ENCODE data around the gene MRPL51. TPM values are rescaled to one million over a fixed set of nuclear protein-coding genes. Genes with fewer than 3 reads are reported as not detected.

MRPL51 gene
- total and polyA plus RNA-seq, 11 donors: 95.6 to 300 (median 223) TPM

GRCh38 chr12:6459004-6459337, 34.1 kb downstream of the MRPL51 start:
- intact Hi-C loops (cut with DNase I): no loop called here
- WGBS, 4 donors: 96 to 100% (median 98%) methylated on average over 2 of the region's 2 CpGs
- Histone ChIP-seq H3K9me3 (no peaks in the 10 kb centered on the region), H3K4me1 (peaks cover 0 to 60% (median 14%) of the 10 kb centered on the region in 12 donors), H3K27me3 (no peaks in the 10 kb centered on the region), H3K36me3 (peaks cover 0 to 99% (median 93%) of the 10 kb centered on the region in 9 donors), H3K27ac (no peak overlapping the region), H3K4me3 (no peak overlapping the region)
- no peak for TF ChIP-seq POLR2A (IDR thresholded peaks at IDR 0.05)
- TF ChIP-seq CTCF (IDR thresholded peaks at IDR 0.05): no peak
- DNase-seq: no peak
- no peak for ATAC-seq

GRCh38 chr12:6458281-6459003, 34.6 kb downstream of the MRPL51 start:
- WGBS, 4 donors: 93 to 98% (median 93%) methylated on average over 14 of the region's 14 CpGs
- TF ChIP-seq POLR2A (IDR thresholded peaks at IDR 0.05): no peak

GRCh38 chr12:6457220-6457945, 35.7 kb downstream of the MRPL51 start:
- Histone ChIP-seq H3K4me3 (no peak overlapping the region), H3K9me3 (no peaks in the 10 kb centered on the region), H3K27me3 (no peaks in the 10 kb centered on the region), H3K27ac (no peak overlapping the region), H3K36me3 (peaks cover 0 to 91% (median 82%) of the 10 kb centered on the region in 9 donors), H3K4me1 (peaks cover 5 to 57% (median 21%) of the 10 kb centered on the region in 12 donors)
- DNase-seq: no peak
- ATAC-seq: no peak
- 86 to 89% (median 88%) methylated on average over 8 to 12 of the region's 12 CpGs for WGBS, 4 donors
- intact Hi-C loops (cut with DNase I): no loop called here
- TF ChIP-seq CTCF (IDR thresholded peaks at IDR 0.05) (no peak), POLR2A (IDR thresholded peaks at IDR 0.05) (no peak)

More at GRCh38 chr12:6458281-6459003, 34.6 kb downstream of the MRPL51 start:
- intact Hi-C loops (cut with DNase I): no loop called here
- Histone ChIP-seq H3K4me3 (no peak overlapping the region), H3K27ac (no peak overlapping the region), H3K36me3 (peaks cover 0 to 99% (median 93%) of the 10 kb centered on the region in 9 donors), H3K4me1 (peaks cover 0 to 59% (median 14%) of the 10 kb centered on the region in 12 donors), H3K9me3 (no peaks in the 10 kb centered on the region), H3K27me3 (no peaks in the 10 kb centered on the region)
- DNase-seq (no peak), ATAC-seq (no peak)

- Histone ChIP-seq H3K4me3 (peak overlapping the region in 11 of 12 donors; percentile 56 to 99 (median 69)), H3K4me1 (peaks cover 0 to 42% (median 25%) of the 10 kb centered on the region in 12 donors), H3K36me3 (peaks cover 0 to 48% (median 42%) of the 10 kb centered on the region in 9 donors), H3K27me3 (no peaks in the 10 kb centered on the region), H3K27ac (peak overlapping the region; percentile 90 to 100 (median 97)), H3K9me3 (no peaks in the 10 kb centered on the region)
- peak; percentile 46 to 68 (median 54) for DNase-seq
- 54 to 68% (median 66%) methylated on average over 9 to 17 of the region's 17 CpGs for WGBS, 4 donors
- TF ChIP-seq CTCF (IDR thresholded peaks at IDR 0.05) (no peak), POLR2A (IDR thresholded peaks at IDR 0.05) (no peak)
- intact Hi-C loops (cut with DNase I): loop anchor here in 1 of 10 donors (1.0 kb wide), 1 partner anchor 17 kb away; the partner anchor contains the start of gene VAMP1
- ATAC-seq: peak in 3 of 4 donors; percentile 25 to 34 (median 31)
These were observed 40.0 kb downstream of the MRPL51 start for GRCh38 chr12:6452944-6453630.

All from heart left ventricle (tissue), 16 donors.